Activated naive CD4-positive, alpha-beta T cell treated with anti-CD3 and anti-CD28 coated beads for 36 hours (primary cell): ENCODE results near the gene RABIF. TPM values are rescaled to one million over a fixed set of nuclear protein-coding genes. Genes with fewer than 3 reads are reported as not detected.
"Not testable (repeated sequence)": the region's sequence is repeated elsewhere in the genome, so short reads cannot be mapped to it uniquely, and the experiment has no call there.

ENCODE experiments used
- CTCF ChIA-PET: fragments of 350-600 bp; sonication (Branson Sonifier 250); formaldehyde crosslinking; loops from one replicate; lab custom pipeline; 2021; ENCODE audit warnings: antibody characterized with exemption; lab: Charles Lee
- DNase-seq: peaks from one replicate; pipeline ENCODE4 v3.0.0-alpha.2; 2020
- H3K27ac Mint-ChIP-seq: one replicate; pipeline ENCODE4 v1.8.0; 2021; ENCODE audit warnings: mild to moderate bottlenecking, mixed read lengths
- H3K27me3 Mint-ChIP-seq: one replicate; pipeline ENCODE4 v1.8.0; 2021; ENCODE audit warnings: low read depth, mixed read lengths
- H3K36me3 Mint-ChIP-seq: one replicate; pipeline ENCODE4 v1.8.0; 2021; ENCODE audit warnings: low read depth, mixed read lengths
- H3K4me1 Mint-ChIP-seq: one replicate; pipeline ENCODE4 v1.8.0; 2021; ENCODE audit warnings: low read depth, mixed read lengths
- H3K4me3 Mint-ChIP-seq: one replicate; pipeline ENCODE4 v1.8.0; 2021; ENCODE audit warnings: mild to moderate bottlenecking, moderate library complexity, mixed read lengths
- H3K9me3 Mint-ChIP-seq: one replicate; pipeline ENCODE4 v1.8.0; 2021; ENCODE audit warnings: mixed read lengths
- intact Hi-C: fragments of 100-400 bp; cut with micrococcal nuclease; formaldehyde crosslinking; loops from one replicate; pipeline ENCODE4 v1.15.1; 2023
- total RNA-seq, 2 experiments: library from RNA; stranded (reverse); gene quantifications; one replicate each; pipeline ENCODE4 v1.2.3, GENCODE V29; 2021

RABIF gene
- 1 to 10 TPM; 5.9 to 6.2 TPM for total RNA-seq

- Mint-ChIP-seq H3K4me1 (peaks cover 24% of the 10 kb centered on the region), H3K27me3 (no peaks in the 10 kb centered on the region), H3K27ac (peak within 1 kb of the TSS; percentile 96), H3K36me3 (peaks cover 8% of the 10 kb centered on the region), H3K9me3 (no peaks in the 10 kb centered on the region), H3K4me3 (peak within 1 kb of the TSS; percentile 94)
- DNase-seq, result peak; percentile 97
- intact Hi-C loops, result loop anchor here (1.0 to 2.0 kb wide), 8 partner anchors 38 to 546 kb away; partner anchors contain the start of genes ADIPOR1, CYB5R1 and TMEM183A
- CTCF ChIA-PET, result interaction anchor here (0.5 kb wide), 1 partner anchor 322 kb away, joined by 3 read pairs; no protein-coding TSS in a partner anchor
Measured at GRCh38 chr1:202888531-202889360, at the start of gene RABIF. TSS of gene RABIF (minus strand) at chr1:202889149. CDS start at chr1:202889098, 51 bp downstream.

GRCh38 chr1:202938287-202938925 is 49.5 kb upstream of the RABIF start:
- no peaks in the 10 kb centered on the region for H3K27me3 Mint-ChIP-seq
- H3K4me1 Mint-ChIP-seq, result peaks cover 5% of the 10 kb centered on the region
- H3K36me3 Mint-ChIP-seq, result peaks cover 6% of the 10 kb centered on the region
- intact Hi-C loops, result no loop called here
- H3K27ac Mint-ChIP-seq, result no peak overlapping the region
- DNase-seq, result no peak
- no peaks in the 10 kb centered on the region for H3K9me3 Mint-ChIP-seq
- no peak overlapping the region for H3K4me3 Mint-ChIP-seq
- CTCF ChIA-PET, result no interaction called here

GRCh38 chr1:202936409-202936808 is 47.5 kb upstream of the RABIF start:
- DNase-seq, H3K27me3 Mint-ChIP-seq, H3K36me3 Mint-ChIP-seq, H3K9me3 Mint-ChIP-seq, intact Hi-C loops, H3K4me3 Mint-ChIP-seq, CTCF ChIA-PET, H3K4me1 Mint-ChIP-seq, H3K27ac Mint-ChIP-seq: not testable (repeated sequence)

- Mint-ChIP-seq H3K4me3 (no peak overlapping the region), H3K27ac (no peak overlapping the region), H3K36me3 (peaks cover 1% of the 10 kb centered on the region), H3K9me3 (no peaks in the 10 kb centered on the region), H3K27me3 (no peaks in the 10 kb centered on the region), H3K4me1 (peaks cover 7% of the 10 kb centered on the region)
- DNase-seq, result no peak
- intact Hi-C loops, result no loop called here
- CTCF ChIA-PET, result no interaction called here
Measured at GRCh38 chr1:202935844-202936243, 46.9 kb upstream of the RABIF start.

GRCh38 chr1:202934755-202935154 is 45.8 kb upstream of the RABIF start:
- intact Hi-C loops, result no loop called here
- H3K4me3 Mint-ChIP-seq, result no peak overlapping the region
- no peaks in the 10 kb centered on the region for H3K27me3 Mint-ChIP-seq
- H3K36me3 Mint-ChIP-seq, result peaks cover 1% of the 10 kb centered on the region
- CTCF ChIA-PET, result no interaction called here
- peaks cover 7% of the 10 kb centered on the region for H3K4me1 Mint-ChIP-seq
- no peak for DNase-seq
- H3K27ac Mint-ChIP-seq, result no peak overlapping the region
- H3K9me3 Mint-ChIP-seq, result no peaks in the 10 kb centered on the region

- no peak overlapping the region for H3K4me3 Mint-ChIP-seq
- CTCF ChIA-PET, result no interaction called here
- H3K9me3 Mint-ChIP-seq, result no peaks in the 10 kb centered on the region
- DNase-seq, result no peak
- H3K27ac Mint-ChIP-seq, result no peak overlapping the region
- no peaks in the 10 kb centered on the region for H3K27me3 Mint-ChIP-seq
- no peaks in the 10 kb centered on the region for H3K36me3 Mint-ChIP-seq
- intact Hi-C loops, result no loop called here
- peaks cover 7% of the 10 kb centered on the region for H3K4me1 Mint-ChIP-seq
Measured at GRCh38 chr1:202932476-202932875, 43.5 kb upstream of the RABIF start.

GRCh38 chr1:202926581-202927491 is 37.9 kb upstream of the RABIF start, which contains the start of gene KLHL12:
TSS of gene KLHL12 (minus strand) at chr1:202927234. CDS start at chr1:202925162, 2,072 bp downstream.
- no peaks in the 10 kb centered on the region for H3K27me3 Mint-ChIP-seq
- CTCF ChIA-PET, result interaction anchor here (1.2 kb wide), 1 partner anchor 41 kb away, joined by 5 read pairs; no protein-coding TSS in a partner anchor
- intact Hi-C loops, result loop anchor here (1.0 kb wide), 6 partner anchors 31 to 579 kb away; partner anchors contain the start of genes ADIPOR1, PPP1R12B, RABIF and TMEM183A
- H3K9me3 Mint-ChIP-seq, result no peaks in the 10 kb centered on the region
- peak within 1 kb of the TSS; percentile 95 for H3K4me3 Mint-ChIP-seq
- peak; percentile 96 for DNase-seq
- H3K27ac Mint-ChIP-seq, result peak within 1 kb of the TSS; percentile 89
- H3K4me1 Mint-ChIP-seq, result peaks cover 24% of the 10 kb centered on the region
- H3K36me3 Mint-ChIP-seq, result peaks cover 3% of the 10 kb centered on the region

- Mint-ChIP-seq H3K27ac (no peak overlapping the region), H3K4me1 (peaks cover 24% of the 10 kb centered on the region), H3K4me3 (no peak overlapping the region), H3K9me3 (no peaks in the 10 kb centered on the region), H3K27me3 (no peaks in the 10 kb centered on the region), H3K36me3 (peaks cover 5% of the 10 kb centered on the region)
- intact Hi-C loops, result no loop called here
- DNase-seq, result no peak
- CTCF ChIA-PET, result interaction anchor here (0.6 to 0.7 kb wide), 2 partner anchors 103 to 161 kb away, joined by 3 to 4 read pairs; no protein-coding TSS in a partner anchor
Measured at GRCh38 chr1:202923533-202923932, 34.6 kb upstream of the RABIF start.

GRCh38 chr1:202919615-202920014 is 30.7 kb upstream of the RABIF start:
- H3K4me1 Mint-ChIP-seq, result peaks cover 14% of the 10 kb centered on the region
- no peak for DNase-seq
- CTCF ChIA-PET, result no interaction called here
- peaks cover 21% of the 10 kb centered on the region for H3K36me3 Mint-ChIP-seq
- H3K27me3 Mint-ChIP-seq, result no peaks in the 10 kb centered on the region
- intact Hi-C loops, result no loop called here
- H3K4me3 Mint-ChIP-seq, result no peak overlapping the region
- H3K9me3 Mint-ChIP-seq, result no peaks in the 10 kb centered on the region
- no peak overlapping the region for H3K27ac Mint-ChIP-seq

GRCh38 chr1:202915146-202915545 is 26.2 kb upstream of the RABIF start:
- Mint-ChIP-seq H3K9me3 (no peaks in the 10 kb centered on the region), H3K27me3 (no peaks in the 10 kb centered on the region), H3K4me1 (no peaks in the 10 kb centered on the region), H3K27ac (no peak overlapping the region), H3K4me3 (no peak overlapping the region), H3K36me3 (peaks cover 43% of the 10 kb centered on the region)
- DNase-seq, result no peak
- CTCF ChIA-PET, result no interaction called here
- intact Hi-C loops, result no loop called here

- CTCF ChIA-PET, H3K4me1 Mint-ChIP-seq, H3K27me3 Mint-ChIP-seq, intact Hi-C loops, H3K27ac Mint-ChIP-seq, H3K9me3 Mint-ChIP-seq, H3K4me3 Mint-ChIP-seq, DNase-seq: not testable (repeated sequence)
- H3K36me3 Mint-ChIP-seq, result peaks cover 40% of the 10 kb centered on the region
Measured at GRCh38 chr1:202912476-202912875, 23.5 kb upstream of the RABIF start.

- intact Hi-C loops, result no loop called here
- Mint-ChIP-seq H3K9me3 (no peaks in the 10 kb centered on the region), H3K36me3 (peaks cover 36% of the 10 kb centered on the region), H3K27ac (no peak overlapping the region), H3K4me3 (no peak overlapping the region), H3K4me1 (no peaks in the 10 kb centered on the region), H3K27me3 (no peaks in the 10 kb centered on the region)
- CTCF ChIA-PET, result no interaction called here
- no peak for DNase-seq
Measured at GRCh38 chr1:202909494-202909893, 20.5 kb upstream of the RABIF start.
